A549 (cell line): ENCODE results near the gene WHRN.

ENCODE experiments used
- CTCF ChIP-seq: fragments of >200 bp; sonication (Bioruptor Twin); formaldehyde crosslinking; IDR thresholded peaks from 3 replicates; pipeline ENCODE4 v1.5.1; 2016
- EP300 ChIP-seq, 2 experiments: fragments of >200 bp; sonication (Bioruptor Twin); formaldehyde crosslinking; IDR thresholded peaks; 2 replicates in 1 of 2; 3 replicates in 1 of 2; pipeline ENCODE4 v1.6.1; 2016 to 2017
- NFE2L2 ChIP-seq: fragments of 150-350 bp; conservative IDR thresholded peaks from 2 replicates; pipeline ENCODE4 v1.6.1; 2014; ENCODE audit warnings: low read length
- PBX3 ChIP-seq: IDR thresholded peaks from 2 replicates; pipeline ENCODE4 v1.6.1; 2012
- POLR2A ChIP-seq: IDR thresholded peaks from 2 replicates; pipeline ENCODE4 v1.6.1; 2012; ENCODE audit warnings: mild to moderate bottlenecking, low read length
- RFX5 ChIP-seq: fragments of 450-650 bp; IDR thresholded peaks from 2 replicates; pipeline ENCODE4 v1.7.1; 2014; ENCODE audit warnings: antibody characterized with exemption, mild to moderate bottlenecking, moderate library complexity

- no peak for TF ChIP-seq PBX3
- TF ChIP-seq EP300 (IDR thresholded peaks at IDR 0.05), result no peak
- no peak for TF ChIP-seq CTCF
- TF ChIP-seq POLR2A, result no peak
- TF ChIP-seq RFX5, result no peak
- TF ChIP-seq NFE2L2, result no peak
These were observed 137.3 kb downstream of the WHRN start for GRCh38 chr9:114367772-114368569.
